NCI-H146 (cell line): ENCODE results near the gene ATRN.

Source experiments
- DNase-seq: peaks from one replicate; lab custom pipeline; 2025; lab: John Stamatoyannopoulos, UW

Gene ATRN

DNA sequence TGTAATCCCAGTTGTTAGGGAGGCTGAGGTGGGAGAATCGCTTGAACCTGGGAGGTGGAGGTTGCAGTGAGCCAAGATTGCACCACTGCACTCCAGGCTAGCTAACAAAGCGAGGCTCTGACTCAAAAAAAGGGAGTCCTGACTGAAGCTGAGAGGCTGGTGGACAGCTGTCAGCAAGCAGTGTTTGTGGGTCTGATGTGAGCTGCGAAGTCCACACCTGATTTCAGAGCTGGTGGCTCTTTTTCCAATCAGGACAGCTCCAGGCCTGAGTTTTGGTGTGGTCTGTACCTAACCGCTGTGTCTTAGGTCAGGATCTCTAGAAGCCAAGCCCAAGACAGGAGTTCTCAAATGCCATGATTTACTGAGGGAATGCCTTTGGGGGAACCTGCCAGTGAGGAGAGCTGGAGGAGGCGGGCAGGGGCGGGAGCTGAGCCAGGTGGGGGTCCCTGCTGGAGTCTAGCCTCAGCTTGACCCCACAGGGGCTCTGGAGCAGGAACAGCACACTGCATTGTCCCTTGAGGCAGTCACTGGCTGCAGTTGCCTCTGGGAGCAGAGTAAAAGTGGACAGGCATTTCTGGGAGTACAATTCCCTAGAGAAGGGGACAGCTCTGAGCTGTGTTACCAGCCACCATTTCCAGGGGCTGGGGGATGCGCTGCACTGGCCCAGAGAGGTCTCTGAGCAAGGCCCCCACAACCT is 187.3 kb downstream of the ATRN start:
- DNase-seq = no peak

DNA sequence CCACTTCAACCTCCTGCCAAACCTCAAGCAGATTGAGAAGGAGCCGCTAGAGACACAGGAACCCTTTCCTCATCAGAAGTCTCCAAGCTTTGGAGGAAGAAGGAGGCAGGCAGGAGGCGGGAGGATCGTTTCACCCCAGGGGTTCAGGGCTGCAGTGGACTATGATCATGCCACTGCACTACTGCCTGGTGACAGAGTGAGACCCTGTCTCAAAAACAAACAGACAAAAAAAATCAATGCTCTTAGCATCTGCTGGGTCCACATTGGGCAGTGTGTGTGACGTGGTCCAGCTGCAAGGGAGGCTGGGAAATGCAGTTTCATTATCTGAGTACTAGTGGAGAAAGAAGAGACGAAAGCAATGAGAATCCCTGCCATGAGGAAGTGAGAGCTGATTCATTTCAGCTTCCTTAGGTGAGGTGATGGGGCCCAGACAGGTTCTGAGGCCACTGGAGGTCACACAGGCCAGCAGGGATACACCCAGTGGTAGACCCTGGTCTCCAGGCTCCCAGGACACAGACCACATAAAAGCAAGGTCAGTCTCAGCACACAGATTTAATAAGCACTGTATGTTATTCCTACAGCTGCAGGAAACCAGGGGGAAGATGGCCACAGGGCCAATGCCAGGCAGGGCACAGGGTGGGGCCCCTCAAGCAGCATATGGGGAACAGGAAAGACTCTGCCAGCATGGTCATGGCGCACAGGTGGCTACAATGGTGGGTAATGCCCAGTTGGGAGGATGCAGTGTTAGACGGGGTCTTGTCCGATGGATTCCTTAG is 188.1 kb downstream of the ATRN start:
- peak; percentile 20 for DNase-seq

DNA sequence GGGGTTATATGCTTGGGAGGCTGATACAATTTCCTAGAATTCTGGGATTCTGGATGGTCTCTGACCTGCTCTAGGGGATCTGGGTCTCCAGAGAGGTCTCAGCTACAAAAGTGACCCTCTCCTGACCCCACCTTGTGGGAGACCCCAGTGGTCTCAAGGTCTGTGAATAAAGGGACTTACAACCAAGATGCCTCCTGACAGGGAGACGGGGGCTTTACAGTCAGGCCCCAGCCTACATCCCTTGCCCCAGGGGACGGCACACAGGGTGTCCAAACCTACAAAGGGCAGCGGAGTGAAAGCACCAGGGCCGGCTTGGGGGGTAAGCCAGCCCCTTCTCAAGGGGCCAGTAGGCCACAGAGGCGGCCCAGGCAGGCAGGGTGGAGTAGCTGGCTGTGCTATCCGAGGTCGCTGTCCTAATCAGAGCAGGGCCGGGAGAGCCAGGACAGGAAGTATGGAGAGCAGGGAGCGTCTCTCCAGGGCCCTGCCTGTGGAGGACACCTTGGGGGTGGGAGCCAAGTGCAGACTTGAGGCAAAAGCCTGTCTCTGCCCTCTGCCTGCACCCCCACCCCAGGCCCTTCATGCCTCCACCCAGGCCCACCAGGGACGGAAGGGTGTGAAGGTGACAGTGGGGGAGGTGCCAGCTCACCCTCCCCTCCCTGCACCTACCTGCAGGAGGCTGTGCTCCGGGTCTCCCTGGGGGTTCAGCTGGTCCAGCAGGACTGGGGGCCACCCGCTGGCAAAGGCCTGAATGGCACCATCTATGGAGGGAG is 188.9 kb downstream of the ATRN start:
- no peak for DNase-seq

GRCh38 chr20:3660262-3661059 is 189.6 kb downstream of the ATRN start:
- DNase-seq = peak; percentile 37

GRCh38 chr20:3661060-3661813 is 190.4 kb downstream of the ATRN start:
- no peak for DNase-seq

GRCh38 chr20:3661814-3662665 is 191.2 kb downstream of the ATRN start:
- peak; percentile 60 for DNase-seq

DNA sequence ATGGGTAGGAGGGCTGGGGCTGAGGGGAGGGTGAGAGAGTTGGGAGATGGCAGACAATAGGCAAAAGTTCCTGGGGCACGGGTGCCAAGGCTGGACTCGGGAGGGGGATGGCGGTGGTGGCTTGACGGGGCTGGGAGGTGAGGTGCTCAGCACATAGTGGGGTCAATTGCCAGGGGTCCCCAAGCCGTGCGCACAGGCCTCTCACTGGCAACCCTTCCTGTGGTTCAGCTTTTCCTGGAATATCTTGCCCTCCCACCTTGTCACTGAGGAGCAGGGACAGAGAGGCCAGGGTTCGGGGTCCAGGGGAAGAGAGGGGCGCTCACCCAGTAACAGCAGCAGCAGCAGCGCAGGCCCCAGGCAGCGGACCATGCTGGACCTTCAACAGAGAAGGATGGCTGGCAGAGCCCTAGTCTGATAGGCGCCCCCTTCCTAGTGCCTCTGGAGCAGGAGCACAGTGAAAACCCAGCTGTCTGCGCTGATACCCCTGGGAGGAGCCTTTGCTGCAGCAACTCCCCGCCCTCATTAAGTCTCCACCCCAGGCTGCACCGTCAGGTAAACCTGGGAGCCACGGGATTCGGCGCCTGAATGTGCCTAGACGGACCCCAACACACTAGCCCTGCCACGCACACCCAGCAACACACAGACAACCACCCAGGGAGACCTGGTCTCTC is 192.3 kb downstream of the ATRN start, which contains the start of gene GFRA4:
Gene GFRA4, minus strand, starts transcription at position 369 of the 671 bp plus-strand sequence. Its CDS starts 0 bp downstream, at position 369.
- DNase-seq = peak; percentile 44

DNA sequence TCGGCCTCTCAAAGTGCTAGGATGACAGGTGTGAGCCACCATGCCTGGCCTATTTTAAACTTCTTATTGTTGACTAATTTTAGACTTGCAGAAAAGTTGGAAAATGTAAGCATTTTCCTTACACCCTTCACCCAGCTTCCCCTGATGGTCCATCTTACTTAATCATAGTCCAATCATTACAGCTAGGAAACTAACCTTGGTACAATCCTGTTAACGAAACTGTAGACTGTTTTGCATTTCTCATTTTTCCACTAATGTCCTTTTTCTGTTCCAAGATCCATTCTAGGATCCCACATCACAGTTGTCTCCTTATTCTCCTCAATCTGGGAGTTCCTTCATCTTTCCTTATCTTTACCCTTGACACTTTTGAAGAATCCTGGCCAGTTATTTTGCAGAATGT is 193.0 kb downstream of the ATRN start:
- DNase-seq = no peak

DNA sequence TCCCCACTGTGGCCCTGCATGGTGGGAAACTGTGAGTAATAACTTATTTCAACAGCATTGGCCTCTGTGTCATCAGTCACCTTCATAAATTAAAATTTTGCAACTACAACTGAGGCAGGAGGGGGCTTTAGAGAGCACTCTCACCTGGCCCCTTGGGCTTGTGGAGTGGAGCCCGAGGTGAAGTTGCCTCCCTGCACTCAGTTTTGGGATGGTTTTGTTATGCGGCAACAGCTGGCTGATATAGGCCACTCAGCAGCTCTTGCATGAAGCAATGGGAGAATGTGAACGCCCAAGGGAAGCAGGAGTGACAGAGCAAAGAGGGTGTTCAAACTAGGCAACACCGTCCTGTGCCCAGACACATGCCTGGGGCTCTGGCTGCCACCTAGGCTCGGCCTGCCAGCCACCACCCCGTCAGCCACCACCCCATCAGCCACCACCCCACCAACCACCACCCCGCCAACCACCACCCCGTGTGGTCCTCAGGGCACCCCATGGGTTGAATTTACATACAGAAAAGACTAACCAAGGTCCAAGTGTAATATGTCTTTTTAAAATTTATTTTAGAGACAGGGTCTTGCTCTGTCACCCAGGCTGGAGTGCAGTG is 196.7 kb downstream of the ATRN start:
- DNase-seq = no peak

DNA sequence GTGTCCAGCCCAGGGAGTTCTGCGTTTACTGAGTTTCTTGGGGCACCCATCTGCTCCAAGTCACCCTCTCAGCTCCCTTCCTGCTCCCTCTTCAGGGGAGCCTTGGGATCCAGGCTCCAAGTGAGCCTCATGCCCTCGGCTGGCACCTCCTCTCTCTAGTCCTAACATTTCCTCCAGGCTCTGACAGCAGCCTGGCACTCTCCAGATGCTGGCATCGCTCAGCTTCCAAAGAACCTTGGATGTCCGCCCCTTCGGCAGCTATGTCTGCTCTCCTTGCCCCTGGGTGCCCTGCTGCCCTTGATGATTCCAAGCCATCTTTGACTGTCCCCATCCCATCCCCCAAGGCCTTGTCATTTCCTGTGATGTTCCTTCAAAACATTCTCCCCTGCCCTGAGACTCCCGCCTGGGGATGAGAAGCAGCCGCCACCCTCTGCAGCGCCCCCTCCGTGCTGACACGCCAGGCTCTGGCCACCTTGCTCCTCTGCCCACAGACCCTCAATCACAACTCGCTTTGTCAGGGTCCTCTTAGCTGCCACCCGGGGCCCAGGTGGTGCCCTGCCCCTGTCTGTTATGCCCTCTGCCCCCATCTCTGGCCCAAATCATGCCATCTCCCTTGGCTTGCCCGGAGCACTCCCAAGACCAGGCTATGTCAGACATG is 199.0 kb downstream of the ATRN start:
- no peak for DNase-seq

DNA sequence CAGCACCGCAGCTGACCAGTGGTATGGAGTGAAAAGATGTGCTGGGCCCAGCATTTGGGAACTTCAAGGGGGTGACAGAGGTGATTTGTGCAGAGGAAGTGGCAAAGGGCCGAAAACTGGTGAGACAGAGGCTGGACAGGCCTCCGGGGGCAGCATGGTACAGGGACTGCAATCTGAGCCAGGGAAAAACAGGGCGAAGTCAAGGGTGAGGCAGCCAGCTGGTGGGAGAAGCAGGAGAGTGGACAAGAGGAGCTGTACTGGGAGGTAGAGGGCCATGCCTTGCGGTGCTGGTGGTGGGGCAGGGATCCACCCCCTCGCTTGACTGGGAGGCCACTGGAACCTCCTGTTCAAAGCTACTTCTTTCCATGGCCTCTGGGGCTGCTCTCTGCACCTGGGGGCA is 199.7 kb downstream of the ATRN start:
- peak; percentile 12 for DNase-seq

GRCh38 chr20:3670945-3671344 is 200.1 kb downstream of the ATRN start:
- no peak for DNase-seq

DNA sequence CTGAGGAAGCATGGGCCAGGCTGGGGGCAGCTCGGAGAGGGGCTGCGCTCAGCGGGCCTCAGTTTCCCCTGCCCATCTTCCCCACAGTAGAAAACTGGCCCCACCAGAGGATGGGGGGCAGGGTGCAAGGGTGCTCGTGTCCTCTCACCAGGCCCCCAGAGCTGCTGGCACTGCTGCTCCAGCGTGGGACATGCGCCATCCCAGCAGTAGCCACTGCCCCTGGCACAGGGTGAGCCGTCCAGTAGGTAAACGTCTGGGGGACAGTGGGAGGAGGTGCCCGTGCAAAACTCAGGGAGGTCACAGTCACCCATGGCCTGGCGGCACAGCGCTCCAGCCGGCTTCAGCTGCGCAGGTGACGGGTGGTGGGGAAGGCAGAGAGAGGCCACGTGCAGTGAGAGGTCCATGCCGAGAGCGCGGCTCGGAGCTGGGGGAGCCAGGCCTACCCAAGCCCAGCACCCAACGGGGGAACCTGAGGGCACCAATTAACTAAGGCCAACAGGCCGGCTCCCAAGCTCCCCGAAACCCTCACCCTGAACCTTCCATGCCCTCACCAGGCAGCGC is 201.2 kb downstream of the ATRN start:
- peak; percentile 24 for DNase-seq

DNA sequence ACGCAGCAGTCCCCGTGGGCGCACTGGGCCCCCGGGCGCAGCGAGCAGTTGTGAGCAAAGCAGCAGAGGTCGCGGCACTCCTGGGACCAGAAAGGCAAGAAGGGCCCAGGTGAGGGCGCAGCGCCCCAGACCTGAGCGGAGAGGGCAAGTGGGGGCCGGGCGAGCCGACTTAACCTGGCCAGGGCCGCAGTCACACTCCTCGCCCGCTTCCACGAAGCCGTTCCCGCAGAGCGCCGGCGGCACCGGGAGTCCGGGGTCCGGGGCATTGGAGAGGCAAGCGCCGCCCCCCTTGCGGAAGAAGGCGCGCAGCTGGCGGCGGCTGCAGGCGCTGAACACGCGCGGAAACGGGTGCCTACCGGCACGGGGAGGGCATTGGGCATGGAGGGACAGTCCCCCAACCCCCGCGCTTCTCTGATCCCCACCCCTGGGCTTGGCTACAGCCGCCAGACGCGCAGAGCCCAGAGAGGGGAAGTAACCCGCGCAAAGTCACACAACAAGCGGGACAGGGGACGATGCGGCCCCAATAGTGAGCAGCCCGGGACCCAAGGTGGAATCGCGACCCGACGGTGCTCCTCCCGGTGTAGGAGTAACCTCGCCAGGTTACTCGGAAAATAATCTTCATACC is 201.8 kb downstream of the ATRN start:
- DNase-seq = peak; percentile 32

DNA sequence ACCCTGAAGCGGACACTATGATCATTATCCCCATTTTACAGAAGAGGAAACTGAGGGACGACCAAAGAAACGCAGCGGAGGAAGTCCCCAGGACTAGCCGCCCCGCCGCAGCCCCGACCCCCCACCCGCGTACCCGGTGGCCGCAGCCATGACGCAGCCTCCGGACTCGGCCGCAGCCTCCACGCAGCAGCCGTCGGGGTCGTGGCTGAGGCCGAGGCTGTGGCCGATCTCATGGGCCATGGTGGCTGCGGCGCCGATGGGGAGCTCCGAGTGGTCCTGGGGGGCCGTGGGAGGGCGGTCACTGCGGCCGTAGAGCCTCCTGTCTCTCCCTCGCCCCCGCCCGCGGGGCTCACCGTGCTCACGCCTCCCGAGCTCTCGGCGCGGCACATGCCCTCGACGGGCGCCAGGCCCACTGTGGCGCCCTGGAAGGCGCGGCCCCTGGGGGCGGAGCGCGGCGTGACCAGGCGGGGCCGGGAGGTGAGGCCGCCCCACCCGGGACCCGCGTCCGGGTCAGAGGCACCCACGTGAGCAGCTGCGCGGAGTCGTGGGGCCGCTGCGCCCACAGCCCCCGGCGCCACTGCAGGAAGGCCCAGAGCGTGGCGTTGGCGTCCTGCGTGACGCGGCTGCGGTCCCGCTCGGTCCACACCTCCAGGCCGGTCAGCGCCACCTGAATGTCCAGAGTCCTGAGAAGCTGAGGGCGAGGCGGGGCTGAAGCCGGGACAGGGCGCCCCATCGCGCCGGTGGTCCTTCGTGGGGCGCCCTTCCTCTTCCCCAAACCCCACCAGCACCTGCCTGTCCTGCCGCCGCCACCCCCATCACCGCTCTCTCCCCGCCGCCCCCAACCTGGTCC is 202.6 kb downstream of the ATRN start:
- DNase-seq = no peak

DNA sequence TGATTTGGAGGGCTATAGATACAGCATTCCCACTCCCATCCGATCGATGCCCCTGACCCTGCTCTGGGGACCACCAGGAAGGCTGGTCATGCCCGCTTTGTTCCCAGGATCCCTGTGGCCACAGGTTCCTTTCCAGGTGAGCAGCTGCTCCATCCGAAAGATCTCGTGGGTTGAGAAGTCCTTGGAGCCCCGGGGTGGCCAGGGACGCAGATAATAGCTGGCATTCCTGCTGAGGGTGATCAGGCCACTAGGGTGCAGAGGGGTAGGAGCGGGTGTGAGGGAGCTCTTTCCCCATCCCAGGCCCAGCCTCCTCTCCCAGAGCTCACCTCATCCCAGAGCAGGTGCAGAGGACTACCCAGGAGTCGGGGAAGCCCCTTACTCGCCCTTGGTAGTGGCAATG is 203.6 kb downstream of the ATRN start:
- DNase-seq = peak; percentile 29
